GM21381 (cell line): ENCODE data around the gene AVL9.
A peak's percentile ranks its signal among the peaks of the same experiment; 100 is the strongest.
"Not testable (repeated sequence)": the region's sequence is repeated elsewhere in the genome, so short reads cannot be mapped to it uniquely, and the experiment has no call there.

Source experiments
- ATAC-seq: cut with Tn5 transposase; IDR thresholded peaks from one replicate; pipeline ENCODE4 v1.9.1; 2021; ENCODE audit warnings: mild to moderate bottlenecking, moderate library complexity; ENCODE audit not compliant: unreplicated experiment

Gene AVL9

GRCh38 chr7:32495298-32496051 is at the start of gene AVL9:
AVL9 (plus strand) TSS chr7:32495489; CDS start chr7:32495710, 221 bp downstream.
- peak; percentile 96 for ATAC-seq

- no peak for ATAC-seq
Measured at GRCh38 chr7:32447218-32447617, 48.1 kb upstream of the AVL9 start.

DNA sequence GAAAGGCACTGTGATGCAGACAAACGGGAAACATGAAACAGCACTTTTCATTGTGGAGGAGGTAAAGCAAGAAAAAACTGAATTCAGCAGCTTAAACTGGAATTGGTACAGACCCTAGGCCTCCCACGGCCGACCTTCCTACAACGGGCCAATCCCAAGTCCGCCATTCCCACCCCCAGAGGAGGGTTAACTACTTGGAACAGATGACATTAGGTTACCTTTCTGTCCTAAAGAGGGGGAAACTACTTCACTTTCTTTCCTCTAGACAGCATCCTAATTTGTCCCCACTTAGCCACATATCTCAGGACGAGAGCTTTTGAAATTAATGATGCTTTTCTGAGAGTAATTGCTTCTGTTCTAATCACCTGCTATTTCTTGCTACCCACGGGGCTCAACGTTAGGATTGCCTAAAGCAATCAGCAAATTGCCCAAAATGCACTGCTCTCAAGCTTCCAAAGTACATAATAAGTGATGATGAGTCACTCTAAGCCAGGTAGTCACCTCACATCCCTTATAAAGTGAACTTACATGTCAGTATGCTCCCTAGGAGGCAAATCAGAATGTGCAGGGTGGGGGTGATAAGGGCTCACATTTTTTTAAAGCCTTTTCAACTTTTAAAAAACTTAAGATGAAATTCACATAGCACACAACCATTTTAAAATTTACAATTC is 41.8 kb upstream of the AVL9 start:
- no peak for ATAC-seq

DNA sequence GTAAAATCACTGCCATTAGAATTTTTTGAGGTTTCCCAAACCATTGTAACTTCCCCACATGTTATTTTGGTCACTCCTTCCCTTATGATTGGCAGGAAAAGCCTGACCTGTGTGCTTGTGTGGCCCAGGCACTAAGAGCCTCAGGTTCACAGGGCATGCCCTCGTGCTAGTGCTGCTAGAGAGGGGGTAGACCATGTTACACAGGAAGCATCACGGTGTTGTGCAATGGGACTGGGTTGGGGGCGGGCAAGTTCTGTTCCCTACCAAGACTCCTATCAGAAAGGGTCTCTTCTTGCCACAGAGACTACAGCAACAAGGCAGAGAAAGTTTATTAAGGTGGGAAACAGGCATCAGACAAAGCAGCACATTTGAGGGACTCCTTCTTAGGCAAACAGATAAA is 37.3 kb upstream of the AVL9 start:
- ATAC-seq, result no peak

GRCh38 chr7:32459788-32460187 is 35.5 kb upstream of the AVL9 start:
- ATAC-seq, result no peak

DNA sequence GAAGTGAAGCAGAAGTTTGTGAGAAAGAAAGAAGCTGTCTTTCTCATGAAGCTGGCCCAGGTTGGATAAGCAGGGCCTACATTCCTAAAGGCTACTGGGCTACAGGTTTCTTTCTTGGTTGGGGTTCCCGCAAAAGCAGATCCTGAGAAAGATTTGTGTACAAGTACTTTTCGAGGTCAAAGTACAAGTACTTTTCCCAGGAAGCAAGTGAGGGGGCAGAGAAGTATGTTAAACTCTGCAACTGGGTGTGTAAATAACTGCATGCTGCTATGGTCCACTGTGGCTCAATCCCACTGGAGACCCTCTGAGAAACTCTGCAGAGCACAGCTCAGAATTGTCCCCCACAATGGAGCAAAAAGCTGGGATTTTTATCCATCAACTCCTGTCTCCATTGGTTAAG is 33.8 kb upstream of the AVL9 start:
- ATAC-seq, result no peak

DNA sequence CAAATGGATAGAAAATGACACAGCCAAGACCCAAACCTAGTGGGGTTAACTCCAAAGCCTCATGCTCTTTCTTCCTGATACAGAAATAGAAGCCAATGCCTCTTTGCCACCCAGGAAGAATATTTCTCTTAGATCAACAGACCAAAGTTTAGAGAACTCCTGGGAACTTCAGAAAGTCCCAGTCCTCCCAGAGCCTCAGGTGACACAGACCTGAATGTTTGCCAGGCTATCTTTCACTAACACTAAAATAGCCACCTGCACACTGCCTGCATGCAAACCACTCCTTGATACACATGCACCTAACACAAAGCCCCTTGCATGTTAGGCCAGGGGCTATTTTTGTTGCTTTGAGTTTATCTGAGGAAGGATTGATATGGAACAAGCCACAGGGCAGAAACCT is 32.8 kb upstream of the AVL9 start:
- ATAC-seq, result no peak

DNA sequence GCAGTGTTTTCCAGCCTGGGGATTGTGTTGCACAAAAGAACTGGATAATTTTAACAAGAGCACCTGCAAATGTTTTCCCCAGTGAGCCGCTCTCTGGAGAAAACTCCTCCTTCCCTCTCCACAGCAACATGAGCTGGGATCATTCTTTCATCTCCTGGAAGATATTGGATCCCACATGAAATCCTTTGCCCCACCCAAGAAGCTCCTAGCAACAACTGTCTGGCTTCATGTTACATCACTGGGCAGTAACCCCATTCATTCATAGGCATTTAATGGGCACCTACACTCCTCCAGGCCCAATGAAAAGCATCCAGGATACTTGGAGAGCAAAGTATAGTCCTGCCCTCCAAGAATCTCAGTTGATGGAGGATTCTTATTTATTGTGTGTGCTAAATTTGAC is 32.3 kb upstream of the AVL9 start:
- ATAC-seq, result no peak

DNA sequence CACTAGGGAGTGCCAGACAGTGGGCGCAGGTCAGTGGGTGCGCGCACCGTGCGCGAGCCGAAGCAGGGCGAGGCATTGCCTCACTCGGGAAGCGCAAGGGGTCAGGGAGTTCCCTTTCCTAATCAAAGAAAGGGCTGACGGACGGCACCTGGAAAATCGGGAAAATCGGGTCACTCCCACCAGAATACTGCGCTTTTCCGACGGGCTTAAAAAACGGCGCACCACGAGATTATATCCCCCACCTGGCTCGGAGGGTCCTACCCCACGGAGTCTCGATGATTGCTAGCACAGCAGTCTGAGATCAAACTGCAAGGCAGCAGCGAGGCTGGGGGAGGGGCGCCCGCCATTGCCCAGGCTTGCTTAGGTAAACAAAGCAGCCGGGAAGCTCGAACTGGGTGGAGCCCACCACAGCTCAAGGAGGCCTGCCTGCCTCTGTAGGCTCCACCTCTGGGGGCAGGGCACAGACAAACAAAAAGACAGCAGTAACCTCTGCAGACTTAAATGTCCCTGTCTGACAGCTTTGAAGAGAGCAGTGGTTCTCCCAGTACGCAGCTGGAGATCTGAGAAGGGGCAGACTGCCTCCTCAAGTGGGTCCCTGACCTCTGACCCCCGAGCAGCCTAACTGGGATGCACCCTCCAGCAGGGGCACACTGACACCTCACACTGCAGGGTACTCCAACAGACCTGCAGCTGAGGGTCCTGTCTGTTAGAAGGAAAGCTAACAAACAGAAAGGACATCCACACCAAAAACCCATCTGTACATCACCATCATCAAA is 30.5 kb upstream of the AVL9 start:
- ATAC-seq, result not testable (repeated sequence)

DNA sequence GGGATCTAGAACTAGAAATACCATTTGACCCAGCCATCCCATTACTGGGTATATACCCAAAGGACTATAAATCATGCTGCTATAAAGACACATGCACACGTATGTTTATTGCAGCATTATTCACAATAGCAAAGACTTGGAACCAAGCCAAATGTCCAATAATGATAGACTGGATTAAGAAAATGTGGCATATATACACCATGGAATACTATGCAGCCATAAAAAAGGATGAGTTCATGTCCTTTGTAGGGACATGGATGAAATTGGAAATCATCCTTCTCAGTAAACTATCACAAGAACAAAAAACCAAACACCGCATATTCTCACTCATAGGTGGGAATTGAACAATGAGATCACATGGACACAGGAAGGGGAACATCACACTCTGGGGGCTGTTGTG is 25.3 kb upstream of the AVL9 start:
- not testable (repeated sequence) for ATAC-seq

DNA sequence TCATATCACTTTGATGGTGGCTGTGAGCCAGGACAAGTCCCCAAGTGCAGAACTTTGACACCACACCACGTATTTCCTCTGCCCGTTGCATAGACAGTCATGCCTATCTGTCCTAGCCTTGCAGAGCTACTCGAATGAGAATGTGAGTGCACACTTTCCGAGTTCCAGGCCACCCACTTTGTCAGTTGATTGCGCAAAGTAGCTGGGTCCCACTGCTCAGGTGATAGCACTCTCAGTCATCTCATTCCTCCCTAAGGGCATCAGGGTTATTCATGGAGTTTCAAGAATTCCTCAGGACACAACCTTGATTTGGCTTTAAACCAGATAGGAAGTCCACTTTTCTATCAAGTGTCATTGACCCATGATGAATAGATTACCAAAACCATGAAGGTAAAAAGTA is 24.4 kb upstream of the AVL9 start:
- no peak for ATAC-seq

DNA sequence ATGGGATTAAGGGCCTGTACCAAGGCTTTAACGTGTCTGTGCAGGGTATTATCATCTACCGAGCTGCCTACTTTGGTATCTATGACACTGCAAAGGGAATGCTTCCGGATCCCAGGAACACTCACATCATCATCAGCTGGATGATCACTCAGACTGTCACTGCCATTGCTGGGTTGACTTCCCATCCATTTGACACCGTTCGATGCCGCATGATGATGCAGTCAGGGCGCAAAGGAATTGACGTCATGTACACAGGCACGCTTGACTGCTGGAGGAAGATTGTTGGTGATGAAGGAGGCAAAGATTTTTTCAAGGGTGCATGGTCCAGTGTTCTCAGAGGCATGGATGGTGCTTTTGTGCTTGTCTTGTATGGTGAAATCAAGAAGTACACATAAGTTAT is 23.3 kb upstream of the AVL9 start:
- ATAC-seq, result no peak

GRCh38 chr7:32474008-32474407 is 21.3 kb upstream of the AVL9 start:
- ATAC-seq, result no peak

GRCh38 chr7:32476816-32477648 is 18.3 kb upstream of the AVL9 start:
- ATAC-seq, result no peak

DNA sequence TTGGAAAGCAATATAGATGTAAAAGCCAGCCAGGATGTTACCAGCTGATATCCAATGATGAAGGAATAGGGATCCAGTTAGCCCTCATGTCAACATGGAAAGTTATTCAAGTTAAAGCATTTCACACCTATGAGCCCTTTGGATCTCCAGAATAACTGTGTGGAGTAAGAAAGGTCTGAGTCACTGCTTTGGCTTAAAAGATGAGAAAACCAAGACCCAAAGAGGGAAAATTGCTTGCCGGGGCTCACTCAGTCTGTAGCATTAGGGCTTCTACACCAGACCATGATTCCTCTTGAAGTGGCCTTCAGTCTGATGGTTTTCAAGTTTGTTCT is 17.7 kb upstream of the AVL9 start:
- ATAC-seq, result no peak

DNA sequence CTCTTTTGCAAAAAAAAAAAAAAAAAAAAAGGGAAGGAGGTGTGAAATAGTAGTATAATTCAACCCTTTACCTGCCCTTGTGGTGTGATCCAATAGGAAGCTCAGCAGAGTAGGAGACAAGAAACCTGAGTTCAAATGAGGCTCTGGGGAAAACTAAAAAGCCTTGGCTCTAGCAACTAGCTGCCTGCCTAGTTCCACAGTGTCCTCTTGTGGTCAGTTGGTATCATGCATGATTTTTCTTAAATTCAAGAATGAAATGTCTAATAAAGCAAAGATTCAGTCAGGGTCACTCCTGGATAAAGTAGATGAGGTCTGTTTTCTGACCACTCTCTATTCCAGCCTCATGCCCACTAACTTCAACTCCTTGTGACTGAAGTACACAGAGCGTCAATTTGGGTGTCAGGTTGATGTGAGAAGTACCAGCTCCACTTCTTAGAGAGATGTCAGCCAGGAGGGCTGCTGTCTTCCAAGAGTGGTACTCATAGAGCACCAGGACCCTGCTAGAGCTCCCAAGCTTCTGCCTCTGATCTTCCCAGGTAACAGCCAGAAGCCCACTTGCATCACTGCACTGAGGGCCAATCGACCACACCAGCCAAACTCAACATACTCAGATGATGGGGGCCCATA is 15.6 kb upstream of the AVL9 start:
- ATAC-seq, result no peak

GRCh38 chr7:32481176-32481575 is 14.1 kb upstream of the AVL9 start:
- no peak for ATAC-seq

DNA sequence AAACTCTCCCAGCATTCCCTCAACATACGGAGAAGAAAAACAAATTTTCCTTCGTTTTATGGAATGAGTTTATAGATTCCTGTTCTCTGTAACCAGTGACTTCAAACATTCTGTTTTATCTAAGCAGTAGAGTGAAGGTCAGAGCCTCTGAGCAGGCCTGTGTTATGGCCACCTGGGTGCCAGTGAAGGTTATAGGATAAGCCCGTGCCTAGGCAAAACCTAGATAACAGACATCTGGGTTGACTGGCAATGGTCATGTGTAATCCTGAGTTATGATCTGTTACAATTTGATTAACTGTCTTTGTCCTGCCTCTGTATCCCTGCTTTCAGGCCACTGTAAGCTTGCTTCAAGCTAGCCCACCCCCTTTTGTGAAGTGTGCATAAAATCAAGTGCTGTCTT is 13.4 kb upstream of the AVL9 start:
- no peak for ATAC-seq

DNA sequence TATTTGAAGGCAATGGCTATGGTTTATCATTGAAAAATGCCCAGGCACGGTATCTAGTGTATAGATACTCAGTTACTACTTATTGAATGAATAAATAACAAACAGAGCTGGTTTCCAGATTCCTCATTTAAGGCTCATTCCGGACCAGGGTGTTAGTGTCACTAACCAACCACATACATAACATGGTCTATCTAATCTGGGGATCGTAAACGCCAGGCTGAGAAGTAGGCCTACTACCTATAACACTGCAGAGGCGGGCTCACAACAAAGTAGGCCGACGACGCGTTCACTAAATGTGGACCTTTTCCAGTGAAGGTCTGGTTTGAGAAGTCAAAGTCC is 5.5 kb upstream of the AVL9 start:
- ATAC-seq, result no peak

DNA sequence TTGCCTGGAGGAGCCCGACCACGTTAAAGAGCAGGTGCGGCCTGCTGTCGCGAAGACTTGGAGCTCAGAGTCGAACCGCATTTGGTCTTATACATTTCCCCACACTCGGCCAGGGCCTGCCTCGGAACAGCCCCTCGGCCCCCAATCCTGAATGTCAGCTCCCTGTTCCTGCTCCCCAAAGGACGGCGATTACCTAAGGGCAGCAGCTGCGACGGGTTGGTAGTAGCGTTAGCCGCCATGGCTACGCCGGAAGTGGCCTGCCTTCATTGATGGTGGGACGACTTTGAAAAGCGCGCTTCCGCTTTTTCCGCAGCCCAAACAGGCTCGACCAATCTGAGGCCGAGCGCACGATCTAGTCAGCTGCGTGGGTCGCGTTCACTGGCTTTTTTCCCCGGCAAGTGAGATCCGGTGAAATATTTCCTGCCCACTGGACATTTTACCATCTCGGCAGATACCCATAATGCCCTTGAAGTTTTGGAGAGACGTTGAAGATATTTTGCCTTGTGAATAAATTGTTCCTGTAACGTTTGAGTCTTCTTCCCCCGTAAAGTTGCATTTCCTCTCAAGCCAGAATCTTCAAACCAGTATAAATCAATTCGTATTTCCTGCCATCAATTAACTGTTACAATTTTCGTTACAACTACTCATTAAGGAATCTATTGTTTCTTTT is 5.0 kb upstream of the AVL9 start, which contains the start of gene LSM5:
Gene LSM5, minus strand, starts transcription at position 254 of the 670 bp plus-strand sequence. Its CDS starts 15 bp downstream, at position 239.
- ATAC-seq, result peak; percentile 85
